WTC11 (cell line): Measurements from ENCODE around the gene CARD9. TPM values are rescaled to one million over a fixed set of nuclear protein-coding genes. Genes with fewer than 3 reads are reported as not detected.

Experiments used
- ATAC-seq: fragments of 200-7000 bp; cut with Tn5 transposase; 2 replicates; pipeline ENCODE4 v1.10.0; 2021; ENCODE audit warnings: mild to moderate bottlenecking, moderate library complexity
- CTCF ChIA-PET: fragments of 300-600 bp; sonication (Branson Sonifier 250); formaldehyde crosslinking; loops from one replicate; lab custom pipeline; 2021; ENCODE audit warnings: antibody characterized with exemption; lab: Charles Lee
- POLR2A ChIA-PET: fragments of 350-600 bp; sonication (Branson Sonifier 250); formaldehyde crosslinking; loops from one replicate; lab custom pipeline; 2021; ENCODE audit warnings: antibody characterized with exemption; lab: Charles Lee
- DNase-seq: peaks from one replicate; pipeline ENCODE4 v3.0.0; 2021; ENCODE audit warnings: low spot score
- H3K27ac Mint-ChIP-seq: 2 replicates; pipeline ENCODE4 v1.8.0; 2021; ENCODE audit warnings: mixed read lengths
- H3K27me3 Mint-ChIP-seq: 2 replicates; pipeline ENCODE4 v1.8.0; 2021; ENCODE audit warnings: low read depth, mild to moderate bottlenecking, moderate library complexity, mixed read lengths
- H3K36me3 Mint-ChIP-seq: 2 replicates; pipeline ENCODE4 v1.8.0; 2021; ENCODE audit warnings: mixed read lengths
- H3K4me1 Mint-ChIP-seq: 2 replicates; pipeline ENCODE4 v1.8.0; 2022; ENCODE audit warnings: mixed read lengths
- H3K4me3 Mint-ChIP-seq: 2 replicates; pipeline ENCODE4 v1.8.0; 2021; ENCODE audit warnings: mild to moderate bottlenecking, moderate library complexity, mixed read lengths
- H3K9me3 Mint-ChIP-seq: 2 replicates; pipeline ENCODE4 v1.8.0; 2021; ENCODE audit warnings: mixed read lengths
- ATF1 ChIP-seq: sonication (generic); formaldehyde crosslinking; IDR thresholded peaks from 2 replicates; pipeline ENCODE4 v1.8.1; 2023; ENCODE audit warnings: mild to moderate bottlenecking, moderate library complexity, missing genetic modification reagents
- ETV6 ChIP-seq: sonication (generic); formaldehyde crosslinking; IDR thresholded peaks from 2 replicates; pipeline ENCODE4 v1.8.1; 2022; ENCODE audit warnings: mild to moderate bottlenecking, missing genetic modification reagents
- GABPB1 ChIP-seq: sonication (generic); formaldehyde crosslinking; IDR thresholded peaks from 2 replicates; pipeline ENCODE4 v1.8.1; 2023; ENCODE audit warnings: mild to moderate bottlenecking, missing genetic modification reagents
- GRHL2 ChIP-seq: fragments of 250-450 bp; sonication (Bioruptor Pico); IDR thresholded peaks from 2 replicates; pipeline ENCODE4 v1.8.0; 2022; ENCODE audit warnings: mild to moderate bottlenecking, moderate library complexity; ENCODE audit not compliant: insufficient replicate concordance, severe bottlenecking
- HMGA2 ChIP-seq: fragments of 250-450 bp; sonication (Bioruptor Pico); IDR thresholded peaks from 2 replicates; pipeline ENCODE4 v1.4.0; 2021; ENCODE audit warnings: mild to moderate bottlenecking, moderate library complexity
- JAZF1 ChIP-seq: fragments of 250-450 bp; sonication (Bioruptor Pico); IDR thresholded peaks from 2 replicates; pipeline ENCODE4 v1.9.0; 2021; ENCODE audit warnings: moderate library complexity, mild to moderate bottlenecking, inconsistent platforms
- NR1H2 ChIP-seq: sonication (generic); formaldehyde crosslinking; IDR thresholded peaks from 2 replicates; pipeline ENCODE4 v1.9.0; 2021; ENCODE audit warnings: mild to moderate bottlenecking, moderate library complexity, missing genetic modification reagents
- SMAD3 ChIP-seq: sonication (generic); formaldehyde crosslinking; IDR thresholded peaks from 2 replicates; pipeline ENCODE4 v1.8.0; 2022; ENCODE audit warnings: missing genetic modification reagents, mild to moderate bottlenecking, borderline replicate concordance
- TEAD1 ChIP-seq: sonication (generic); formaldehyde crosslinking; IDR thresholded peaks from 2 replicates; pipeline ENCODE4 v1.8.0; 2022; ENCODE audit warnings: mild to moderate bottlenecking, missing genetic modification reagents
- TEAD4 ChIP-seq: sonication (generic); formaldehyde crosslinking; IDR thresholded peaks from 2 replicates; pipeline ENCODE4 v1.8.0; 2022; ENCODE audit warnings: mild to moderate bottlenecking, missing genetic modification reagents
- TP53 ChIP-seq: sonication (generic); formaldehyde crosslinking; IDR thresholded peaks from 2 replicates; pipeline ENCODE4 v1.8.1; 2023; ENCODE audit warnings: mild to moderate bottlenecking, missing genetic modification reagents
- ZNF232 ChIP-seq: sonication (generic); formaldehyde crosslinking; IDR thresholded peaks from 2 replicates; pipeline ENCODE4 v1.8.0; 2022; ENCODE audit warnings: mild to moderate bottlenecking, missing genetic modification reagents
- ZNF671 ChIP-seq: fragments of 250-450 bp; sonication (Bioruptor Pico); IDR thresholded peaks from 2 replicates; pipeline ENCODE4 v1.8.0; 2021; ENCODE audit warnings: mild to moderate bottlenecking
- total RNA-seq: library from RNA; stranded (reverse); gene quantifications from 3 replicates; pipeline ENCODE4 v1.2.3, GENCODE V29; 2021
- TF ChIP-seq, protein P1 (sequence below): sonication (generic); formaldehyde crosslinking; IDR thresholded peaks from 2 replicates; pipeline ENCODE4 v1.8.1; 2022; ENCODE audit warnings: low read depth, missing genetic modification reagents, borderline replicate concordance
- TF ChIP-seq, protein P2 (sequence below): sonication (generic); formaldehyde crosslinking; IDR thresholded peaks from 2 replicates; pipeline ENCODE4 v1.8.0; 2022; ENCODE audit warnings: missing genetic modification reagents
- TF ChIP-seq, protein P3 (sequence below): sonication (generic); formaldehyde crosslinking; IDR thresholded peaks from 2 replicates; pipeline ENCODE4 v1.8.0; 2022; ENCODE audit warnings: mild to moderate bottlenecking, missing genetic modification reagents
- TF ChIP-seq, protein P4 (sequence below): sonication (generic); formaldehyde crosslinking; IDR thresholded peaks from 2 replicates; pipeline ENCODE4 v1.8.0; 2022; ENCODE audit warnings: mild to moderate bottlenecking, missing genetic modification reagents
- TF ChIP-seq, protein P5 (sequence below): fragments of 250-450 bp; sonication (Bioruptor Pico); IDR thresholded peaks from 2 replicates; pipeline ENCODE4 v1.9.0; 2021; ENCODE audit warnings: mild to moderate bottlenecking
- TF ChIP-seq, protein P6 (sequence below): fragments of 250-450 bp; sonication (Bioruptor Pico); IDR thresholded peaks from 2 replicates; pipeline ENCODE4 v2.1.2; 2022; ENCODE audit warnings: mild to moderate bottlenecking, moderate library complexity

Gene CARD9
- total RNA-seq, 1 experiment from 2014 or later = 0.96 TPM

DNA sequence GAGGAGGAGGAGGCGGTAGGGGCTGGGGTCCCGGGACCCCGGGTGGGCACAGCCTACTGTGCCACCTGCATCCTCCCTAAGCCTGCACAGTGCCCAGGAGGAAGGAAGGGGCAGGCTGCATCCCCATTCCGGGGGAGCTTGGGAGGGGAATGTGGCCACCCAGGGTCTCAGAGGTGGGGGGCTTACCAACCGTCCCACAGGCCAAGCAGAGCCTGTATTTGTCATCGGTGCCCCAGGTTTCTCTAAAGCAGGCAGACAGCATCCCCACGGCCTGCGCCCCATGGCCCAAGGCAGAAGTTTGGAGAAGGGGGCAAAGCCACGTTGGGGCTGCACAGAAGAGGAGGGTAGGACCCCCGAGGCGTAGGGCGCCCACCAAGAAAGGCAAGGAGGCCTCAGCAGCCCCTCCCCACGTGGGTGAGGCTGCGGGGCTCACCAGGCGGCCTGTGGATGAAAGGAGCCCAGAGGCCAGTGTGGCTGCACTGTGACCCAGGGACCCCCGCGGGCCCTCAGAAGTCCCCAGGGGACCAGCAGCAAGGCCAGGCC lies 46.6 kb downstream of the CARD9 start:
- ATAC-seq (peak; percentile 7), DNase-seq (no peak)
- H3K27ac Mint-ChIP-seq = no peak overlapping the region
- ChIA-PET POLR2A (no interaction called here), CTCF (interaction anchor here (0.6 to 3.4 kb wide), 11 partner anchors 11 to 71 kb away, joined by 3 to 19 read pairs (median 4); no protein-coding TSS in a partner anchor)
- H3K4me1 Mint-ChIP-seq = peaks cover 7% of the 10 kb centered on the region
- no peaks in the 10 kb centered on the region for H3K36me3 Mint-ChIP-seq
- no peaks in the 10 kb centered on the region for H3K9me3 Mint-ChIP-seq
- H3K4me3 Mint-ChIP-seq = peak overlapping the region; percentile 56
- no peaks in the 10 kb centered on the region for H3K27me3 Mint-ChIP-seq
- TF ChIP-seq NR1H2 (CRISPR knock-in tag) (no peak), ETV6 (CRISPR knock-in tag) (no peak), GABPB1 (CRISPR knock-in tag) (no peak), TEAD4 (CRISPR knock-in tag) (no peak), ATF1 (CRISPR knock-in tag) (no peak), HMGA2 (no peak), TP53 (CRISPR knock-in tag) (no peak), SMAD3 (no peak), ZNF671 (CRISPR knock-in tag) (no peak), TEAD1 (no peak)
- TF ChIP-seq, protein P1, sequence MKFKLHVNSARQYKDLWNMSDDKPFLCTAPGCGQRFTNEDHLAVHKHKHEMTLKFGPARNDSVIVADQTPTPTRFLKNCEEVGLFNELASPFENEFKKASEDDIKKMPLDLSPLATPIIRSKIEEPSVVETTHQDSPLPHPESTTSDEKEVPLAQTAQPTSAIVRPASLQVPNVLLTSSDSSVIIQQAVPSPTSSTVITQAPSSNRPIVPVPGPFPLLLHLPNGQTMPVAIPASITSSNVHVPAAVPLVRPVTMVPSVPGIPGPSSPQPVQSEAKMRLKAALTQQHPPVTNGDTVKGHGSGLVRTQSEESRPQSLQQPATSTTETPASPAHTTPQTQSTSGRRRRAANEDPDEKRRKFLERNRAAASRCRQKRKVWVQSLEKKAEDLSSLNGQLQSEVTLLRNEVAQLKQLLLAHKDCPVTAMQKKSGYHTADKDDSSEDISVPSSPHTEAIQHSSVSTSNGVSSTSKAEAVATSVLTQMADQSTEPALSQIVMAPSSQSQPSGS = no peak
- TF ChIP-seq, protein P2, sequence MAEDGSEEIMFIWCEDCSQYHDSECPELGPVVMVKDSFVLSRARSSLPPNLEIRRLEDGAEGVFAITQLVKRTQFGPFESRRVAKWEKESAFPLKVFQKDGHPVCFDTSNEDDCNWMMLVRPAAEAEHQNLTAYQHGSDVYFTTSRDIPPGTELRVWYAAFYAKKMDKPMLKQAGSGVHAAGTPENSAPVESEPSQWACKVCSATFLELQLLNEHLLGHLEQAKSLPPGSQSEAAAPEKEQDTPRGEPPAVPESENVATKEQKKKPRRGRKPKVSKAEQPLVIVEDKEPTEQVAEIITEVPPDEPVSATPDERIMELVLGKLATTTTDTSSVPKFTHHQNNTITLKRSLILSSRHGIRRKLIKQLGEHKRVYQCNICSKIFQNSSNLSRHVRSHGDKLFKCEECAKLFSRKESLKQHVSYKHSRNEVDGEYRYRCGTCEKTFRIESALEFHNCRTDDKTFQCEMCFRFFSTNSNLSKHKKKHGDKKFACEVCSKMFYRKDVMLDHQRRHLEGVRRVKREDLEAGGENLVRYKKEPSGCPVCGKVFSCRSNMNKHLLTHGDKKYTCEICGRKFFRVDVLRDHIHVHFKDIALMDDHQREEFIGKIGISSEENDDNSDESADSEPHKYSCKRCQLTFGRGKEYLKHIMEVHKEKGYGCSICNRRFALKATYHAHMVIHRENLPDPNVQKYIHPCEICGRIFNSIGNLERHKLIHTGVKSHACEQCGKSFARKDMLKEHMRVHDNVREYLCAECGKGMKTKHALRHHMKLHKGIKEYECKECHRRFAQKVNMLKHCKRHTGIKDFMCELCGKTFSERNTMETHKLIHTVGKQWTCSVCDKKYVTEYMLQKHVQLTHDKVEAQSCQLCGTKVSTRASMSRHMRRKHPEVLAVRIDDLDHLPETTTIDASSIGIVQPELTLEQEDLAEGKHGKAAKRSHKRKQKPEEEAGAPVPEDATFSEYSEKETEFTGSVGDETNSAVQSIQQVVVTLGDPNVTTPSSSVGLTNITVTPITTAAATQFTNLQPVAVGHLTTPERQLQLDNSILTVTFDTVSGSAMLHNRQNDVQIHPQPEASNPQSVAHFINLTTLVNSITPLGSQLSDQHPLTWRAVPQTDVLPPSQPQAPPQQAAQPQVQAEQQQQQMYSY (CRISPR knock-in tag) = no peak
- TF ChIP-seq, protein P3, sequence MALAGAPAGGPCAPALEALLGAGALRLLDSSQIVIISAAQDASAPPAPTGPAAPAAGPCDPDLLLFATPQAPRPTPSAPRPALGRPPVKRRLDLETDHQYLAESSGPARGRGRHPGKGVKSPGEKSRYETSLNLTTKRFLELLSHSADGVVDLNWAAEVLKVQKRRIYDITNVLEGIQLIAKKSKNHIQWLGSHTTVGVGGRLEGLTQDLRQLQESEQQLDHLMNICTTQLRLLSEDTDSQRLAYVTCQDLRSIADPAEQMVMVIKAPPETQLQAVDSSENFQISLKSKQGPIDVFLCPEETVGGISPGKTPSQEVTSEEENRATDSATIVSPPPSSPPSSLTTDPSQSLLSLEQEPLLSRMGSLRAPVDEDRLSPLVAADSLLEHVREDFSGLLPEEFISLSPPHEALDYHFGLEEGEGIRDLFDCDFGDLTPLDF (CRISPR knock-in tag) = no peak
- TF ChIP-seq, protein P4, sequence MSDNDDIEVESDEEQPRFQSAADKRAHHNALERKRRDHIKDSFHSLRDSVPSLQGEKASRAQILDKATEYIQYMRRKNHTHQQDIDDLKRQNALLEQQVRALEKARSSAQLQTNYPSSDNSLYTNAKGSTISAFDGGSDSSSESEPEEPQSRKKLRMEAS = no peak
- TF ChIP-seq, protein P5, sequence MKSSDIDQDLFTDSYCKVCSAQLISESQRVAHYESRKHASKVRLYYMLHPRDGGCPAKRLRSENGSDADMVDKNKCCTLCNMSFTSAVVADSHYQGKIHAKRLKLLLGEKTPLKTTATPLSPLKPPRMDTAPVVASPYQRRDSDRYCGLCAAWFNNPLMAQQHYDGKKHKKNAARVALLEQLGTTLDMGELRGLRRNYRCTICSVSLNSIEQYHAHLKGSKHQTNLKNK = no peak
- TF ChIP-seq, all 79 proteins: peak for 0

DNA sequence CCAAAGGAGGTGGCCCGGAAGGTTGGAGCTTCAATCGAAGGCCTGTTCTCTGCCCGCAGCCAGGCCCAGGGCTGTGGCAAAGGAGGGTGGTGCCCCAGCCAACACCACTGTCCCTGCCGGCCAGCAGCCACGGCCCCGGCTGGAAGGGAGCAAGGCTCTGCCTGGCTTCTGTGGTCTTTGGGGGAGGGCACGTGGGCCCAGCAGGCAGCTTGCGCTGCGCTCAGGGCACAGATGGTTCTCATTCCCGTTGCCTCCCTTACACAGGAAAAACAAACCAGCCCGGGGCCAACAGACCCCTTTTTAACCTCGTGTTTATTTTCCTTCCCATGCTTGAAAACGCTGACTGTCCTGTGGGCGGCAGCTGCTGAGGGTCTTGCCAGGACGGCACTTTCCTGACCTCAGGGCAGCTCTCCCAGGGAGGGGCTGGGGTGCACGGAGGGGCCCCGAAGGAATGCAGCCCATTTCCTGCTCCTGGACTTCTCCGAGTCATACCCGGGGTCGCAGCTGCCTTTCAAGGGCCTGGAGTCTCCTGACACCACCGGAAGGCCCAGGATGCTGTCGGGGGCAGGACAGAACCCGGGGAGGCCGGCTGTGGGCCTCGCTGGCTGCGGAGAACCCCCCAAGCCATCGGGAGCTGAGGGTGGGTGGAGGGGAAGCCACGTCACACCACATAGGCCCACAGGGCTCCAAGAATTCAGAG lies 47.3 kb downstream of the CARD9 start:
- Mint-ChIP-seq H3K4me1 (peaks cover 7% of the 10 kb centered on the region), H3K27me3 (no peaks in the 10 kb centered on the region), H3K9me3 (0 out of 2 replicates have a peak, but pooled peaks cover 1% of the 10 kb centered on the region), H3K4me3 (no peak overlapping the region), H3K36me3 (no peaks in the 10 kb centered on the region), H3K27ac (no peak overlapping the region)
- CTCF ChIA-PET = interaction anchor here (0.7 to 2.6 kb wide), 7 partner anchors 13 to 40 kb away, joined by 4 to 8 read pairs (median 6); no protein-coding TSS in a partner anchor
- POLR2A ChIA-PET = interaction anchor here (0.8 to 1.1 kb wide), 2 partner anchors 15 to 37 kb away, joined by 3 read pairs; no protein-coding TSS in a partner anchor
- ATAC-seq = peak; percentile 51
- peak; percentile 52 for DNase-seq
- no peak for TF ChIP-seq JAZF1 (CRISPR knock-in tag)
- TF ChIP-seq, protein P2 (CRISPR knock-in tag) = no peak
- TF ChIP-seq, protein P6, sequence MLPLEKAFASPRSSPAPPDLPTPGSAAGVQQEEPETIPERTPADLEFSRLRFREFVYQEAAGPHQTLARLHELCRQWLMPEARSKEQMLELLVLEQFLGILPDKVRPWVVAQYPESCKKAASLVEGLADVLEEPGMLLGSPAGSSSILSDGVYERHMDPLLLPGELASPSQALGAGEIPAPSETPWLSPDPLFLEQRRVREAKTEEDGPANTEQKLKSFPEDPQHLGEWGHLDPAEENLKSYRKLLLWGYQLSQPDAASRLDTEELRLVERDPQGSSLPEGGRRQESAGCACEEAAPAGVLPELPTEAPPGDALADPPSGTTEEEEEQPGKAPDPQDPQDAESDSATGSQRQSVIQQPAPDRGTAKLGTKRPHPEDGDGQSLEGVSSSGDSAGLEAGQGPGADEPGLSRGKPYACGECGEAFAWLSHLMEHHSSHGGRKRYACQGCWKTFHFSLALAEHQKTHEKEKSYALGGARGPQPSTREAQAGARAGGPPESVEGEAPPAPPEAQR (CRISPR knock-in tag) = no peak
- TF ChIP-seq GRHL2 (CRISPR knock-in tag) = no peak
- TF ChIP-seq ZNF232 (CRISPR knock-in tag) = no peak
